ENCODE measurements around the gene COMMD7. TPM values are rescaled to one million over a fixed set of nuclear protein-coding genes. Genes with fewer than 3 reads are reported as not detected.

COMMD7 gene
- total RNA-seq, 1 experiment from 2014 or later: 13.2 TPM

DNA sequence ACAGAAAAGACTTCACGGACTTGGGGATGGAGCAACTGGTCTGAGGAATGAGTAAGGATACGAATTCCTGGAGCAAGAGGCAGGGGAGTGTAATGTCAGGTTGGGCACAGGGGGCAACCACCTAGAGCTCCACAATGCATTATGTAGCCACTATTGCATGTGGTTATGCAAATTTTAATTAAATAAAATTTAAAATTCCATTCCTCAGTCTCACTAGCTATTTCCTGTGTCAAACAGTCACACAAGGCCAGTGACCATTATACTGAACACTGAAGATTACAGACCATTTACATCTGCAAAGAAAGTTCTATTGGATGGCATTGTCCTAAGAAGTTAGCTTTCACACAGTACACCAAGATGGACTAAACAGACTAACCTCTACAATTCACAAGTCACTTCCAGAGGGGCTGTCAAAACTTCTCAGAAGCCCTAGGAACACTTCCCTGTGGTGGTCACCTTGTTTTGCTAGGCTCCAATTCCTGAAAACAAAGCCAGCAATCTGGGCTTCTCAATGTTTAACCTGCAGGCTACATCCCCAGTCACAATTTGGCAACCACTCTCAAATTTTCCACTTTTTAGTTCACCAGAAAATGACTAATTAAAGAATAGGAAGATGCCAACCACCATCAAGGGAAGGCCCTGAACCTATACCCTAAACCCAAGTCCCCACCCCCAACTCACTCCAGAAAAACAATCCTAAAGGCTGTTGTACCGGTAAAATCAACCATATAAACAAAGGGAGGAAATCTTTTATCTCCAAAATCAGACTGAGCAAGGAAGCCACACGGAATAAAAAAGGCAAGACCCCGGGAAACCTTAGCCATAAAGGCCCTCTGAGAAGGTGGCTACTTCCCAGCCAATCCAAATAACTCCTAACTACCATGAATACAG, 35.3 kb downstream of the COMMD7 start:
- Histone ChIP-seq H3K9ac (ENCODE audit: low read length) (no peak overlapping the region), H3K4me2 (ENCODE audit: low read length) (no peak overlapping the region), H3K9me3 (ENCODE audit: control insufficient read depth in 1 of 2, insufficient read depth in 1 of 2, low read depth in 1 of 2, low read length in 2 of 2) (no peaks in the 10 kb centered on the region), H4K20me1 (ENCODE audit: insufficient read depth) (no peaks in the 10 kb centered on the region), H3K27me3 (ENCODE audit: insufficient read depth, low read length) (no peaks in the 10 kb centered on the region), H2AFZ (ENCODE audit: low read depth, low read length, poor library complexity, severe bottlenecking) (no peak overlapping the region), H3K36me3 (ENCODE audit: control insufficient read depth in 1 of 2, insufficient read depth in 2 of 2, low read length in 2 of 2) (no peaks in the 10 kb centered on the region), H3K4me1 (ENCODE audit: control insufficient read depth in 1 of 2, insufficient read depth in 2 of 2, low read length in 2 of 2) (no peaks in the 10 kb centered on the region; a peak in 1 of 4 replicates), H3K79me2 (ENCODE audit: insufficient read depth, low read length) (no peaks in the 10 kb centered on the region), H3K4me3 (replicated peaks in 1 of 2; ENCODE audit: low read depth in 1 of 2, low read length in 2 of 2) (no peak overlapping the region), H3K27ac (ENCODE audit: low read depth, low read length) (no peak overlapping the region), H3K9me2 (ENCODE audit: insufficient read depth) (no peaks in the 10 kb centered on the region)
- DNase-seq (ENCODE audit: low read depth, low spot score) (no peak), ATAC-seq (no peak)
- no TSS peak for BruUV-seq (replicated peaks)
- intact Hi-C loops (cut with micrococcal nuclease): no loop called here
- RAD21 ChIA-PET (ENCODE audit: low non-redundant PET in 1 of 2, low total read pairs in 2 of 2, uncharacterized antibody in 2 of 2, unreplicated experiment in 2 of 2): no interaction called here
- POLR2A ChIA-PET: no interaction called here
- CTCF ChIA-PET: no interaction called here
- TF ChIP-seq EGR1 (IDR thresholded peaks at IDR 0.05; ENCODE audit: low read depth) (no peak), YY1 (IDR thresholded peaks at IDR 0.05; ENCODE audit: extremely low read depth, insufficient replicate concordance, low read depth, low read length) (no peak), SRF (IDR thresholded peaks at IDR 0.05; ENCODE audit: low read depth) (no peak), ELF1 (IDR thresholded peaks at IDR 0.05; ENCODE audit: borderline replicate concordance, low read depth) (no peak), TCF7L2 (IDR thresholded peaks at IDR 0.05; ENCODE audit: borderline replicate concordance, extremely low read depth, insufficient read depth, insufficient read length) (no peak), ZNF274 (IDR thresholded peaks at IDR 0.05; ENCODE audit: low read depth, low read length) (no peak), JUND (IDR thresholded peaks at IDR 0.05) (no peak), SP1 (IDR thresholded peaks at IDR 0.05; ENCODE audit: low read depth) (no peak), FOSL1 (IDR thresholded peaks at IDR 0.05; ENCODE audit: low read depth) (no peak), REST (IDR thresholded peaks at IDR 0.05; ENCODE audit: low read depth) (no peak), POLR2A (IDR thresholded peaks at IDR 0.05; ENCODE audit: borderline replicate concordance, extremely low read depth, insufficient read depth, insufficient read length) (no peak), CBX3 (IDR thresholded peaks at IDR 0.05; ENCODE audit: low read depth) (no peak), EZH2phosphoT487 (IDR thresholded peaks at IDR 0.05; ENCODE audit: borderline replicate concordance) (no peak), EZH2 (IDR thresholded peaks at IDR 0.05) (no peak)
- TF ChIP-seq, protein P1, sequence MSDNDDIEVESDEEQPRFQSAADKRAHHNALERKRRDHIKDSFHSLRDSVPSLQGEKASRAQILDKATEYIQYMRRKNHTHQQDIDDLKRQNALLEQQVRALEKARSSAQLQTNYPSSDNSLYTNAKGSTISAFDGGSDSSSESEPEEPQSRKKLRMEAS (IDR thresholded peaks at IDR 0.05): no peak
- TF ChIP-seq, protein P2, sequence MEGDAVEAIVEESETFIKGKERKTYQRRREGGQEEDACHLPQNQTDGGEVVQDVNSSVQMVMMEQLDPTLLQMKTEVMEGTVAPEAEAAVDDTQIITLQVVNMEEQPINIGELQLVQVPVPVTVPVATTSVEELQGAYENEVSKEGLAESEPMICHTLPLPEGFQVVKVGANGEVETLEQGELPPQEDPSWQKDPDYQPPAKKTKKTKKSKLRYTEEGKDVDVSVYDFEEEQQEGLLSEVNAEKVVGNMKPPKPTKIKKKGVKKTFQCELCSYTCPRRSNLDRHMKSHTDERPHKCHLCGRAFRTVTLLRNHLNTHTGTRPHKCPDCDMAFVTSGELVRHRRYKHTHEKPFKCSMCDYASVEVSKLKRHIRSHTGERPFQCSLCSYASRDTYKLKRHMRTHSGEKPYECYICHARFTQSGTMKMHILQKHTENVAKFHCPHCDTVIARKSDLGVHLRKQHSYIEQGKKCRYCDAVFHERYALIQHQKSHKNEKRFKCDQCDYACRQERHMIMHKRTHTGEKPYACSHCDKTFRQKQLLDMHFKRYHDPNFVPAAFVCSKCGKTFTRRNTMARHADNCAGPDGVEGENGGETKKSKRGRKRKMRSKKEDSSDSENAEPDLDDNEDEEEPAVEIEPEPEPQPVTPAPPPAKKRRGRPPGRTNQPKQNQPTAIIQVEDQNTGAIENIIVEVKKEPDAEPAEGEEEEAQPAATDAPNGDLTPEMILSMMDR (IDR thresholded peaks at IDR 0.05 in 2 of 3, conservative IDR thresholded peaks at IDR 0.05 in 1 of 3; ENCODE audit: borderline replicate concordance in 1 of 3, insufficient read depth in 1 of 3, low read depth in 2 of 3, low read length in 2 of 3): no peak

All from HCT116 (cell line).